GM23338 (cell line): ENCODE data around the gene OSBPL10. TPM values are rescaled to one million over a fixed set of nuclear protein-coding genes. Genes with fewer than 3 reads are reported as not detected.

Source experiments
- ATAC-seq: fragments of 200-7000 bp; cut with Tn5 transposase; 3 replicates; pipeline ENCODE4 v1.9.1; 2020
- DNase-seq: peaks from one replicate; pipeline ENCODE4 v3.0.0-alpha.2; 2015; ENCODE audit warnings: low spot score
- H2AFZ ChIP-seq: fragments of 200-600 bp; sonication (generic); 2 replicates; pipeline ENCODE4 v1.8.0; 2016; ENCODE audit warnings: antibody characterized with exemption, mild to moderate bottlenecking, moderate library complexity
- H3F3A ChIP-seq: fragments of 200-600 bp; sonication (generic); replicated peaks from 2 replicates; pipeline ENCODE4 v1.8.0; 2017; ENCODE audit warnings: antibody characterized with exemption, mixed run types, low read depth
- H3K27ac ChIP-seq: fragments of 200-600 bp; sonication (generic); 2 replicates; pipeline ENCODE4 v1.6.1; 2016; ENCODE audit warnings: low read depth
- H3K27me3 ChIP-seq: fragments of 200-600 bp; sonication (generic); 2 replicates; pipeline ENCODE4 v1.8.0; 2016; ENCODE audit warnings: mild to moderate bottlenecking, mixed run types, moderate library complexity; ENCODE audit not compliant: insufficient read depth
- H3K36me3 ChIP-seq: fragments of 200-600 bp; sonication (generic); 2 replicates; pipeline ENCODE4 v1.8.0; 2016; ENCODE audit warnings: mild to moderate bottlenecking; ENCODE audit not compliant: insufficient read depth
- H3K4me1 ChIP-seq: fragments of 200-600 bp; sonication (generic); 2 replicates; pipeline ENCODE4 v1.8.0; 2016; ENCODE audit warnings: mild to moderate bottlenecking, moderate library complexity; ENCODE audit not compliant: insufficient read depth
- H3K4me2 ChIP-seq: fragments of 200-600 bp; sonication (generic); 2 replicates; pipeline ENCODE4 v1.7.1; 2017; ENCODE audit warnings: mixed run types
- H3K4me3 ChIP-seq: fragments of 200-600 bp; sonication (generic); 2 replicates; pipeline ENCODE4 v1.6.1; 2016; ENCODE audit warnings: mixed run types
- H3K79me2 ChIP-seq: fragments of 200-600 bp; sonication (generic); replicated peaks from 2 replicates; pipeline ENCODE4 v1.8.0; 2017; ENCODE audit warnings: mild to moderate bottlenecking; ENCODE audit not compliant: insufficient read depth
- H3K9me2 ChIP-seq: fragments of 200-600 bp; sonication (generic); 2 replicates; pipeline ENCODE4 v1.8.0; 2017; ENCODE audit not compliant: insufficient read depth
- H4K20me1 ChIP-seq: fragments of 200-600 bp; sonication (generic); replicated peaks from 2 replicates; pipeline ENCODE4 v1.8.0; 2017; ENCODE audit warnings: mild to moderate bottlenecking; ENCODE audit not compliant: insufficient read depth
- H3K27ac Mint-ChIP-seq: 2 replicates; pipeline ENCODE4 v1.8.0; 2020; ENCODE audit warnings: inconsistent platforms, mild to moderate bottlenecking, moderate library complexity, mixed read lengths
- H3K27me3 Mint-ChIP-seq: 3 replicates; pipeline ENCODE4 v1.8.0; 2022; ENCODE audit warnings: low read depth, mild to moderate bottlenecking, moderate library complexity, mixed read lengths, inconsistent platforms; ENCODE audit not compliant: insufficient read depth, poor library complexity
- H3K36me3 Mint-ChIP-seq: 3 replicates; pipeline ENCODE4 v1.8.0; 2021; ENCODE audit warnings: low read depth, mild to moderate bottlenecking, inconsistent platforms, moderate library complexity, mixed read lengths
- H3K4me1 Mint-ChIP-seq: 3 replicates; pipeline ENCODE4 v1.8.0; 2020; ENCODE audit warnings: mild to moderate bottlenecking, inconsistent platforms, mixed read lengths
- H3K4me3 Mint-ChIP-seq: 3 replicates; pipeline ENCODE4 v1.8.0; 2021; ENCODE audit warnings: moderate library complexity, mild to moderate bottlenecking, inconsistent platforms, mixed read lengths
- H3K9me3 Mint-ChIP-seq: 3 replicates; pipeline ENCODE4 v1.8.0; 2020; ENCODE audit warnings: moderate library complexity, mild to moderate bottlenecking, inconsistent platforms, mixed read lengths
- CREB1 ChIP-seq: fragments of 250-450 bp; sonication (Bioruptor Pico); IDR thresholded peaks from 2 replicates; pipeline ENCODE4 v1.5.0; 2020; ENCODE audit warnings: low read depth, mild to moderate bottlenecking, moderate library complexity
- CTCF ChIP-seq, 2 experiments: fragments of 200-600 bp in 1 of 2; sonication (generic) in 1 of 2; conservative IDR thresholded peaks; 2 replicates each; pipeline versions ENCODE4 v1.5.1 to v1.6.1; 2016 to 2017; ENCODE audit warnings: antibody characterized with exemption in 2 of 2, low read depth in 2 of 2, mild to moderate bottlenecking in 2 of 2, moderate library complexity in 1 of 2
- ETS1 ChIP-seq: IDR thresholded peaks from 2 replicates; pipeline ENCODE4 v1.6.1; 2016; ENCODE audit warnings: antibody characterized with exemption
- EZH2 ChIP-seq: fragments of 200-600 bp; sonication (generic); IDR thresholded peaks from one replicate; pipeline ENCODE4 v1.8.0; 2017; ENCODE audit warnings: antibody characterized with exemption, mild to moderate bottlenecking, low read depth; ENCODE audit not compliant: unreplicated experiment
- EZH2phosphoT487 ChIP-seq: fragments of 200-600 bp; sonication (generic); IDR thresholded peaks from one replicate; pipeline ENCODE4 v1.8.1; 2018; ENCODE audit warnings: antibody characterized with exemption; ENCODE audit not compliant: unreplicated experiment
- JUNB ChIP-seq: IDR thresholded peaks from one replicate; pipeline ENCODE4 v1.6.1; 2016; ENCODE audit warnings: antibody characterized with exemption; ENCODE audit not compliant: unreplicated experiment
- NANOG ChIP-seq: IDR thresholded peaks from 2 replicates; pipeline ENCODE4 v1.6.1; 2016; ENCODE audit warnings: antibody characterized with exemption, borderline replicate concordance
- POLR2AphosphoS5 ChIP-seq: IDR thresholded peaks from 2 replicates; pipeline ENCODE4 v1.6.1; 2016; ENCODE audit warnings: antibody characterized with exemption, low read depth
- REST ChIP-seq: IDR thresholded peaks from one replicate; pipeline ENCODE4 v1.6.1; 2018; ENCODE audit warnings: antibody characterized with exemption; ENCODE audit not compliant: unreplicated experiment
- ZNF331 ChIP-seq: fragments of 250-450 bp; sonication (Bioruptor Pico); IDR thresholded peaks from 2 replicates; pipeline ENCODE4 v1.5.0; 2020; ENCODE audit warnings: low read depth, mild to moderate bottlenecking, moderate library complexity
- polyA plus RNA-seq: library from polyadenylated mRNA; unstranded; fragments of >200 nt; fragmentation: Nextera tagmentation; extraction: Ambion mirVana; gene quantifications from 2 replicates; pipeline ENCODE4 v1.2.1, GENCODE V29; 2016
- total RNA-seq: library from RNA; depleted of rRNA; stranded (reverse); fragments of >200 nt; shearing (Covaris generic); gene quantifications from 2 replicates; pipeline ENCODE4 v1.2.3, GENCODE V29; 2014

Gene OSBPL10
- total and polyA plus RNA-seq, 2 experiments from 2014 or later = 23.8 to 149 TPM

- TF ChIP-seq ETS1 = no peak
- TF ChIP-seq JUNB = no peak
- no peak for TF ChIP-seq POLR2AphosphoS5
- no peak for TF ChIP-seq REST
- TF ChIP-seq ZNF331 (CRISPR knock-in tag) = no peak
- TF ChIP-seq EZH2 = no peak
- no peak for TF ChIP-seq CREB1 (CRISPR knock-in tag)
- no peak for TF ChIP-seq EZH2phosphoT487
- TF ChIP-seq NANOG = no peak
Measured at GRCh38 chr3:31848911-31849310, 132.2 kb downstream of the OSBPL10 start (continued).

GRCh38 chr3:31848163-31848818, 132.8 kb downstream of the OSBPL10 start:
- Mint-ChIP-seq H3K27ac (0 out of 2 replicates have a peak overlapping the region, but pooled peaks have one; percentile 10), H3K4me1 (peaks cover 40% of the 10 kb centered on the region), H3K36me3 (peaks cover 12% of the 10 kb centered on the region), H3K4me3 (no peak overlapping the region), H3K27me3 (no peaks in the 10 kb centered on the region), H3K9me3 (no peaks in the 10 kb centered on the region)
- ATAC-seq (no peak), DNase-seq (no peak)
- Histone ChIP-seq H3K4me2 (no peak overlapping the region), H3K27me3 (no peaks in the 10 kb centered on the region), H2AFZ (no peak overlapping the region), H3F3A (no peaks in the 10 kb centered on the region), H3K36me3 (no peaks in the 10 kb centered on the region), H4K20me1 (peaks cover 39% of the 10 kb centered on the region), H3K4me1 (peaks cover 36% of the 10 kb centered on the region), H3K9me2 (no peaks in the 10 kb centered on the region), H3K4me3 (no peak overlapping the region), H3K27ac (no peak overlapping the region), H3K79me2 (peaks cover 99% of the 10 kb centered on the region)
- TF ChIP-seq REST = no peak
- TF ChIP-seq CTCF (conservative IDR thresholded peaks at IDR 0.05; ENCODE audit: low read depth in 2 of 2) = no peak
- TF ChIP-seq NANOG = no peak
